ENCODE data around the gene PTBP1. TPM values are rescaled to one million over a fixed set of nuclear protein-coding genes. Genes with fewer than 3 reads are reported as not detected.

Gene PTBP1
- total and polyA plus RNA-seq, 2 donors (not counting 1 experiment from before 2014, with no cell fraction given): 74.6 to 83.1 TPM

- DNase-seq (ENCODE audit: low read depth in 2 of 2): peak; percentile 85 to 90
- peaks cover 11% of the 10 kb centered on the region for H4K20me1 ChIP-seq (ENCODE audit: control insufficient read depth, extremely low read depth, insufficient read depth, low read length)
- peaks cover 14% of the 10 kb centered on the region for H3K36me3 ChIP-seq (ENCODE audit: control insufficient read depth, insufficient read depth, low read length)
- peak overlapping the region; percentile 79 for H3K9ac ChIP-seq (ENCODE audit: insufficient read depth, low read length)
- H3K27ac ChIP-seq (ENCODE audit: insufficient read depth, low read length): peak overlapping the region; percentile 86
- no peak for TF ChIP-seq EZH2 (IDR thresholded peaks at IDR 0.05; ENCODE audit: low read length, missing control alignments)
- TF ChIP-seq CTCF (conservative IDR thresholded peaks at IDR 0.05 in 1 of 2, IDR thresholded peaks at IDR 0.05 in 1 of 2; ENCODE audit: low read depth in 1 of 2, low read length in 2 of 2): no peak
- peaks cover 24% of the 10 kb centered on the region for H3K4me1 ChIP-seq (ENCODE audit: control insufficient read depth, extremely low read depth, insufficient read depth, low read length)
- peak overlapping the region; percentile 71 to 96 (median 88) for H3K4me3 ChIP-seq (replicated peaks in 1 of 4; ENCODE audit: control extremely low read depth in 1 of 4, insufficient read depth in 1 of 4, low read depth in 3 of 4, low read length in 4 of 4)
- no peaks in the 10 kb centered on the region for H3K9me3 ChIP-seq (ENCODE audit: control insufficient read depth, insufficient read depth, low read depth, low read length)
- no peak overlapping the region for H2AFZ ChIP-seq (ENCODE audit: low read length)
- H3K79me2 ChIP-seq (ENCODE audit: control insufficient read depth, insufficient read depth, low read length): peaks cover 49% of the 10 kb centered on the region
- H3K27me3 ChIP-seq (ENCODE audit: control insufficient read depth, insufficient read depth, low read length): no peaks in the 10 kb centered on the region
- H3K4me2 ChIP-seq (ENCODE audit: extremely low read depth, insufficient read depth, low read length): peak overlapping the region; percentile 90
These were observed 519 bp downstream of the PTBP1 start for GRCh38 chr19:797528-798414.

GRCh38 chr19:798415-799075 lies 1.3 kb downstream of the PTBP1 start:
- Histone ChIP-seq H3K9ac (ENCODE audit: insufficient read depth, low read length) (peak overlapping the region; percentile 79), H3K27ac (ENCODE audit: insufficient read depth, low read length) (peak overlapping the region; percentile 86), H3K4me3 (replicated peaks in 1 of 4; ENCODE audit: control extremely low read depth in 1 of 4, insufficient read depth in 1 of 4, low read depth in 3 of 4, low read length in 4 of 4) (peak overlapping the region; percentile 71 to 96 (median 88)), H3K9me3 (ENCODE audit: control insufficient read depth, insufficient read depth, low read depth, low read length) (no peaks in the 10 kb centered on the region), H4K20me1 (ENCODE audit: control insufficient read depth, extremely low read depth, insufficient read depth, low read length) (peaks cover 11% of the 10 kb centered on the region), H3K27me3 (ENCODE audit: control insufficient read depth, insufficient read depth, low read length) (no peaks in the 10 kb centered on the region), H2AFZ (ENCODE audit: low read length) (no peak overlapping the region), H3K79me2 (ENCODE audit: control insufficient read depth, insufficient read depth, low read length) (peaks cover 57% of the 10 kb centered on the region), H3K36me3 (ENCODE audit: control insufficient read depth, insufficient read depth, low read length) (peaks cover 21% of the 10 kb centered on the region), H3K4me1 (ENCODE audit: control insufficient read depth, extremely low read depth, insufficient read depth, low read length) (peaks cover 29% of the 10 kb centered on the region), H3K4me2 (ENCODE audit: extremely low read depth, insufficient read depth, low read length) (peak overlapping the region; percentile 90)
- no peak for DNase-seq (ENCODE audit: low read depth in 2 of 2)
- TF ChIP-seq EZH2 (IDR thresholded peaks at IDR 0.05; ENCODE audit: low read length, missing control alignments) (no peak), CTCF (conservative IDR thresholded peaks at IDR 0.05 in 1 of 2, IDR thresholded peaks at IDR 0.05 in 1 of 2; ENCODE audit: low read depth in 1 of 2, low read length in 2 of 2) (no peak)

Measured in fibroblast of lung (primary cell).